K562 (cell line): ENCODE data around the gene HS2ST1. TPM values are rescaled to one million over a fixed set of nuclear protein-coding genes. Genes with fewer than 3 reads are reported as not detected.

Experiments
- E2F3 ChIP-seq: fragments of 250-450 bp; sonication (Bioruptor Pico); IDR thresholded peaks from 2 replicates; pipeline ENCODE4 v1.4.0; 2020; ENCODE audit warnings: mild to moderate bottlenecking
- HDAC1 ChIP-seq, 2 experiments: fragments of 450-650 bp; IDR thresholded peaks; 2 replicates each; pipeline ENCODE4 v1.6.1; 2016 to 2017; ENCODE audit warnings: inconsistent platforms in 1 of 2, mild to moderate bottlenecking in 1 of 2, moderate library complexity in 1 of 2
- HLTF ChIP-seq: fragments of 450-650 bp; IDR thresholded peaks from 2 replicates; pipeline ENCODE4 v1.6.1; 2016
- NCOR1 ChIP-seq: fragments of 450-650 bp; IDR thresholded peaks from 2 replicates; pipeline ENCODE4 v1.6.1; 2016; ENCODE audit warnings: mild to moderate bottlenecking, moderate library complexity
- NFXL1 ChIP-seq: fragments of 450-650 bp; formaldehyde crosslinking; IDR thresholded peaks from 2 replicates; pipeline ENCODE4 v1.4.0; 2021; ENCODE audit warnings: mild to moderate bottlenecking
- POLR2A ChIP-seq: fragments of 450-650 bp; conservative IDR thresholded peaks from 2 replicates; pipeline ENCODE4 v1.6.1; 2016
- PTBP1 ChIP-seq: fragments of 200-400 bp; formaldehyde crosslinking; IDR thresholded peaks from 2 replicates; pipeline ENCODE4 v1.6.1; 2017; ENCODE audit warnings: low read depth, low read length
- RBBP5 ChIP-seq: fragments of 200-600 bp; sonication (generic); IDR thresholded peaks from 2 replicates; pipeline ENCODE4 v1.6.1; 2012; ENCODE audit warnings: borderline replicate concordance, mild to moderate bottlenecking, low read length, control low read depth, inconsistent platforms; ENCODE audit not compliant: insufficient read depth, poor library complexity, severe bottlenecking
- RBM15 ChIP-seq: fragments of 200-400 bp; formaldehyde crosslinking; IDR thresholded peaks from 2 replicates; pipeline ENCODE4 v1.6.1; 2018; ENCODE audit warnings: mild to moderate bottlenecking, low read length, moderate library complexity; ENCODE audit not compliant: insufficient read depth
- RUNX1 ChIP-seq: sonication (generic); IDR thresholded peaks from 2 replicates; pipeline ENCODE4 v1.6.1; 2016; ENCODE audit warnings: antibody characterized with exemption, low read depth
- SMARCE1 ChIP-seq: fragments of 450-650 bp; IDR thresholded peaks from 2 replicates; pipeline ENCODE4 v1.7.1; 2016; ENCODE audit warnings: mild to moderate bottlenecking
- TCF3 ChIP-seq: sonication (generic); formaldehyde crosslinking; IDR thresholded peaks from 2 replicates; pipeline ENCODE4 v1.4.0; 2020; ENCODE audit warnings: mild to moderate bottlenecking, missing genetic modification reagents
- TEAD4 ChIP-seq, 2 experiments: sonication (generic) in 1 of 2; formaldehyde crosslinking in 1 of 2; IDR thresholded peaks; 2 replicates each; pipeline versions ENCODE4 v1.6.1 to v1.8.0; 2012 to 2022; ENCODE audit warnings: borderline replicate concordance in 1 of 2, inconsistent platforms in 1 of 2, low read length in 1 of 2, mild to moderate bottlenecking in 1 of 2, missing genetic modification reagents in 1 of 2
- XRCC5 ChIP-seq: fragments of 200-400 bp; formaldehyde crosslinking; IDR thresholded peaks from 2 replicates; pipeline ENCODE4 v1.6.1; 2017; ENCODE audit warnings: low read depth, mild to moderate bottlenecking, low read length
- polyA plus RNA-seq, 8 experiments: library from polyadenylated mRNA; depleted of rRNA in 4 of 8; stranded (reverse) in 5 of 8; unstranded in 3 of 8; fragments of >200 nt; fragmentation: Nextera tagmentation in 2 of 8; fragmentation: Illumina TruSeq in 1 of 8; extraction: Ambion mirVana in 2 of 8; extraction: Trizol in 1 of 8; gene quantifications; 2 replicates each; pipeline versions ENCODE4 v1.2.1 to v1.2.3, GENCODE V29; 2011 to 2014; ENCODE audit warnings: inconsistent platforms in 1 of 8, missing spikeins in 1 of 8
- total RNA-seq, 7 experiments: library from RNA; depleted of rRNA in 6 of 7; stranded (reverse); fragments of >200 nt in 6 of 7; fragmentation: Illumina TruSeq in 2 of 7; extraction: Trizol in 2 of 7; gene quantifications; 2 replicates each; pipeline versions ENCODE4 v1.2.1 to v1.2.3, GENCODE V29; 2011 to 2021; ENCODE audit warnings: low replicate concordance in 1 of 7
- TF ChIP-seq, protein P1 (sequence below), 2 experiments: fragments of 450-650 bp; IDR thresholded peaks; 2 replicates each; pipeline ENCODE4 v1.6.1; 2018; ENCODE audit warnings: mild to moderate bottlenecking in 2 of 2, low read depth in 1 of 2; ENCODE audit not compliant: partially characterized antibody in 2 of 2
- TF ChIP-seq, protein P2 (sequence below): fragments of 450-650 bp; IDR thresholded peaks from 2 replicates; pipeline ENCODE4 v1.6.1; 2016; ENCODE audit warnings: mild to moderate bottlenecking
- TF ChIP-seq, protein P3 (sequence below): sonication (generic); formaldehyde crosslinking; IDR thresholded peaks from 2 replicates; pipeline ENCODE4 v1.8.1; 2023; ENCODE audit warnings: mild to moderate bottlenecking, missing genetic modification reagents
- TF ChIP-seq, protein P4 (sequence below): sonication (generic); formaldehyde crosslinking; IDR thresholded peaks from 2 replicates; pipeline ENCODE4 v1.8.0; 2023; ENCODE audit warnings: mild to moderate bottlenecking, missing genetic modification reagents
- TF ChIP-seq, protein P5 (sequence below): fragments of 450-650 bp; IDR thresholded peaks from 2 replicates; pipeline ENCODE4 v1.6.1; 2016; ENCODE audit warnings: low read depth, mild to moderate bottlenecking, moderate library complexity

HS2ST1 gene
- total and polyA plus RNA-seq, 9 of the 15 experiments (the other 6 are each of a cell fraction or from before 2014, with no cell fraction given), result 7.7 to 43.3 (median 25.8) TPM

DNA sequence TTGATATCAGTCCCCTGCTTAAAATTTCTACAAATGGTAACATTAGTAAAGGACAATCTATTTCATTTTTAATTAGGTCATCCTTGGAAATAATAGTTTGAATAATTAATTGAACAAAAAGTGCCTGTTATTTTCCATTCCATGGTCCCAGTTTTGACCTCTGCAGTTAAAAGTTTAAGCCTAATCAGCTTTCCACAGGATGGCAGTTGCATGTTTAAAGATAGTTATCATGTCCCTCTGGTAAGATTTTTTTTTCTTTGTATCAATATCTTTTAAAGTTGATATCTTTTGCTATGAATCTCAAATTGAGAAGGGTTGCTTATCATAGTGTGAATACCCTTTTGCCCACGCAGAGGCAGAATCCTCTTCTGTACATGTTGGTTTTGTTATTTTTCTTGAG lies 90.4 kb downstream of the HS2ST1 start (continued):
- TF ChIP-seq, protein P1, sequence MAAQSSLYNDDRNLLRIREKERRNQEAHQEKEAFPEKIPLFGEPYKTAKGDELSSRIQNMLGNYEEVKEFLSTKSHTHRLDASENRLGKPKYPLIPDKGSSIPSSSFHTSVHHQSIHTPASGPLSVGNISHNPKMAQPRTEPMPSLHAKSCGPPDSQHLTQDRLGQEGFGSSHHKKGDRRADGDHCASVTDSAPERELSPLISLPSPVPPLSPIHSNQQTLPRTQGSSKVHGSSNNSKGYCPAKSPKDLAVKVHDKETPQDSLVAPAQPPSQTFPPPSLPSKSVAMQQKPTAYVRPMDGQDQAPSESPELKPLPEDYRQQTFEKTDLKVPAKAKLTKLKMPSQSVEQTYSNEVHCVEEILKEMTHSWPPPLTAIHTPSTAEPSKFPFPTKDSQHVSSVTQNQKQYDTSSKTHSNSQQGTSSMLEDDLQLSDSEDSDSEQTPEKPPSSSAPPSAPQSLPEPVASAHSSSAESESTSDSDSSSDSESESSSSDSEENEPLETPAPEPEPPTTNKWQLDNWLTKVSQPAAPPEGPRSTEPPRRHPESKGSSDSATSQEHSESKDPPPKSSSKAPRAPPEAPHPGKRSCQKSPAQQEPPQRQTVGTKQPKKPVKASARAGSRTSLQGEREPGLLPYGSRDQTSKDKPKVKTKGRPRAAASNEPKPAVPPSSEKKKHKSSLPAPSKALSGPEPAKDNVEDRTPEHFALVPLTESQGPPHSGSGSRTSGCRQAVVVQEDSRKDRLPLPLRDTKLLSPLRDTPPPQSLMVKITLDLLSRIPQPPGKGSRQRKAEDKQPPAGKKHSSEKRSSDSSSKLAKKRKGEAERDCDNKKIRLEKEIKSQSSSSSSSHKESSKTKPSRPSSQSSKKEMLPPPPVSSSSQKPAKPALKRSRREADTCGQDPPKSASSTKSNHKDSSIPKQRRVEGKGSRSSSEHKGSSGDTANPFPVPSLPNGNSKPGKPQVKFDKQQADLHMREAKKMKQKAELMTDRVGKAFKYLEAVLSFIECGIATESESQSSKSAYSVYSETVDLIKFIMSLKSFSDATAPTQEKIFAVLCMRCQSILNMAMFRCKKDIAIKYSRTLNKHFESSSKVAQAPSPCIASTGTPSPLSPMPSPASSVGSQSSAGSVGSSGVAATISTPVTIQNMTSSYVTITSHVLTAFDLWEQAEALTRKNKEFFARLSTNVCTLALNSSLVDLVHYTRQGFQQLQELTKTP (IDR thresholded peaks at IDR 0.05; ENCODE audit: low read depth in 1 of 2, partially characterized antibody in 2 of 2), result peak in 1 of 2 experiments; percentile 41
- TF ChIP-seq RUNX1, result no peak
- TF ChIP-seq, protein P2, sequence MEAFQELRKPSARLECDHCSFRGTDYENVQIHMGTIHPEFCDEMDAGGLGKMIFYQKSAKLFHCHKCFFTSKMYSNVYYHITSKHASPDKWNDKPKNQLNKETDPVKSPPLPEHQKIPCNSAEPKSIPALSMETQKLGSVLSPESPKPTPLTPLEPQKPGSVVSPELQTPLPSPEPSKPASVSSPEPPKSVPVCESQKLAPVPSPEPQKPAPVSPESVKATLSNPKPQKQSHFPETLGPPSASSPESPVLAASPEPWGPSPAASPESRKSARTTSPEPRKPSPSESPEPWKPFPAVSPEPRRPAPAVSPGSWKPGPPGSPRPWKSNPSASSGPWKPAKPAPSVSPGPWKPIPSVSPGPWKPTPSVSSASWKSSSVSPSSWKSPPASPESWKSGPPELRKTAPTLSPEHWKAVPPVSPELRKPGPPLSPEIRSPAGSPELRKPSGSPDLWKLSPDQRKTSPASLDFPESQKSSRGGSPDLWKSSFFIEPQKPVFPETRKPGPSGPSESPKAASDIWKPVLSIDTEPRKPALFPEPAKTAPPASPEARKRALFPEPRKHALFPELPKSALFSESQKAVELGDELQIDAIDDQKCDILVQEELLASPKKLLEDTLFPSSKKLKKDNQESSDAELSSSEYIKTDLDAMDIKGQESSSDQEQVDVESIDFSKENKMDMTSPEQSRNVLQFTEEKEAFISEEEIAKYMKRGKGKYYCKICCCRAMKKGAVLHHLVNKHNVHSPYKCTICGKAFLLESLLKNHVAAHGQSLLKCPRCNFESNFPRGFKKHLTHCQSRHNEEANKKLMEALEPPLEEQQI, result 0 out of 2 replicates have a peak, but pooled peaks have one; percentile 27
- TF ChIP-seq, protein P3, sequence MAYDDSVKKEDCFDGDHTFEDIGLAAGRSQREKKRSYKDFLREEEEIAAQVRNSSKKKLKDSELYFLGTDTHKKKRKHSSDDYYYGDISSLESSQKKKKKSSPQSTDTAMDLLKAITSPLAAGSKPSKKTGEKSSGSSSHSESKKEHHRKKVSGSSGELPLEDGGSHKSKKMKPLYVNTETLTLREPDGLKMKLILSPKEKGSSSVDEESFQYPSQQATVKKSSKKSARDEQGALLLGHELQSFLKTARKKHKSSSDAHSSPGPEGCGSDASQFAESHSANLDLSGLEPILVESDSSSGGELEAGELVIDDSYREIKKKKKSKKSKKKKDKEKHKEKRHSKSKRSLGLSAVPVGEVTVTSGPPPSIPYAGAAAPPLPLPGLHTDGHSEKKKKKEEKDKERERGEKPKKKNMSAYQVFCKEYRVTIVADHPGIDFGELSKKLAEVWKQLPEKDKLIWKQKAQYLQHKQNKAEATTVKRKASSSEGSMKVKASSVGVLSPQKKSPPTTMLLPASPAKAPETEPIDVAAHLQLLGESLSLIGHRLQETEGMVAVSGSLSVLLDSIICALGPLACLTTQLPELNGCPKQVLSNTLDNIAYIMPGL, result no peak
- no peak for TF ChIP-seq PTBP1
- TF ChIP-seq, protein P4, sequence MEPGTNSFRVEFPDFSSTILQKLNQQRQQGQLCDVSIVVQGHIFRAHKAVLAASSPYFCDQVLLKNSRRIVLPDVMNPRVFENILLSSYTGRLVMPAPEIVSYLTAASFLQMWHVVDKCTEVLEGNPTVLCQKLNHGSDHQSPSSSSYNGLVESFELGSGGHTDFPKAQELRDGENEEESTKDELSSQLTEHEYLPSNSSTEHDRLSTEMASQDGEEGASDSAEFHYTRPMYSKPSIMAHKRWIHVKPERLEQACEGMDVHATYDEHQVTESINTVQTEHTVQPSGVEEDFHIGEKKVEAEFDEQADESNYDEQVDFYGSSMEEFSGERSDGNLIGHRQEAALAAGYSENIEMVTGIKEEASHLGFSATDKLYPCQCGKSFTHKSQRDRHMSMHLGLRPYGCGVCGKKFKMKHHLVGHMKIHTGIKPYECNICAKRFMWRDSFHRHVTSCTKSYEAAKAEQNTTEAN, result no peak
- TF ChIP-seq XRCC5, result no peak
- no peak for TF ChIP-seq POLR2A
- no peak for TF ChIP-seq RBBP5
- peak; percentile 64; the same call in 1 of the 2 replicates for TF ChIP-seq SMARCE1
- TF ChIP-seq TEAD4 (IDR thresholded peaks at IDR 0.05; ENCODE audit: low read length), result peak; percentile 66
- TF ChIP-seq TEAD4 (CRISPR knock-in tag; IDR thresholded peaks at IDR 0.05; ENCODE audit: borderline replicate concordance), result no peak
- TF ChIP-seq, protein P5, sequence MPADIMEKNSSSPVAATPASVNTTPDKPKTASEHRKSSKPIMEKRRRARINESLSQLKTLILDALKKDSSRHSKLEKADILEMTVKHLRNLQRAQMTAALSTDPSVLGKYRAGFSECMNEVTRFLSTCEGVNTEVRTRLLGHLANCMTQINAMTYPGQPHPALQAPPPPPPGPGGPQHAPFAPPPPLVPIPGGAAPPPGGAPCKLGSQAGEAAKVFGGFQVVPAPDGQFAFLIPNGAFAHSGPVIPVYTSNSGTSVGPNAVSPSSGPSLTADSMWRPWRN, result no peak
- TF ChIP-seq TCF3 (CRISPR knock-in tag), result peak; percentile 23; the same call in 1 of the 2 replicates
- no peak for TF ChIP-seq HLTF
- no peak for TF ChIP-seq E2F3
- TF ChIP-seq NFXL1 (CRISPR knock-in tag), result no peak
- TF ChIP-seq RBM15, result no peak
- TF ChIP-seq NCOR1, result peak; percentile 32
- no peak for TF ChIP-seq HDAC1 (IDR thresholded peaks at IDR 0.05)
